Ishikawa (cell line): Measurements from ENCODE around the gene CBX4.

Source experiments
- CEBPB ChIP-seq: IDR thresholded peaks from 2 replicates; pipeline ENCODE4 v1.6.1; 2012
- CREB1 ChIP-seq: IDR thresholded peaks from 2 replicates; pipeline ENCODE4 v1.6.1; 2012; ENCODE audit warnings: low read depth
- EGR1 ChIP-seq: IDR thresholded peaks from 2 replicates; pipeline ENCODE4 v1.6.1; 2012
- EP300 ChIP-seq: IDR thresholded peaks from 2 replicates; pipeline ENCODE4 v1.6.1; 2012; ENCODE audit warnings: borderline replicate concordance
- FOXM1 ChIP-seq: IDR thresholded peaks from 2 replicates; pipeline ENCODE4 v1.6.1; 2012; ENCODE audit warnings: low read depth, borderline replicate concordance
- MAX ChIP-seq: IDR thresholded peaks from 2 replicates; pipeline ENCODE4 v1.6.1; 2012
- NFIC ChIP-seq: IDR thresholded peaks from 2 replicates; pipeline ENCODE4 v1.6.1; 2012
- RAD21 ChIP-seq: IDR thresholded peaks from 2 replicates; pipeline ENCODE4 v1.6.1; 2012; ENCODE audit warnings: low read depth
- REST ChIP-seq: IDR thresholded peaks from 2 replicates; pipeline ENCODE4 v1.6.1; 2012; ENCODE audit warnings: low read depth, mild to moderate bottlenecking
- TAF1 ChIP-seq: IDR thresholded peaks from 2 replicates; pipeline ENCODE4 v1.6.1; 2012; ENCODE audit warnings: low read depth, mild to moderate bottlenecking
- TCF12 ChIP-seq: IDR thresholded peaks from 2 replicates; pipeline ENCODE4 v1.6.1; 2012; ENCODE audit warnings: low read depth
- TEAD4 ChIP-seq: IDR thresholded peaks from 2 replicates; pipeline ENCODE4 v1.6.1; 2012
- USF1 ChIP-seq: IDR thresholded peaks from 2 replicates; pipeline ENCODE4 v1.6.1; 2012
- YY1 ChIP-seq: IDR thresholded peaks from 2 replicates; pipeline ENCODE4 v1.6.1; 2012; ENCODE audit warnings: low read depth
- ZBTB7A ChIP-seq: IDR thresholded peaks from 2 replicates; pipeline ENCODE4 v1.6.1; 2012; ENCODE audit warnings: low read depth

Gene CBX4

GRCh38 chr17:79862238-79862637, 23.0 kb upstream of the CBX4 start:
- TF ChIP-seq CREB1 (no peak), EGR1 (no peak), REST (no peak), TAF1 (no peak), RAD21 (no peak), YY1 (no peak), CEBPB (no peak), USF1 (no peak), NFIC (no peak), EP300 (no peak), TCF12 (no peak), TEAD4 (no peak), FOXM1 (no peak), MAX (no peak), ZBTB7A (no peak)

GRCh38 chr17:79861413-79862216, 22.4 kb upstream of the CBX4 start:
- TF ChIP-seq YY1 (no peak), ZBTB7A (no peak), CEBPB (0 out of 2 replicates have a peak, but pooled peaks have one; percentile 15), CREB1 (no peak)

GRCh38 chr17:79859676-79860615, 20.7 kb upstream of the CBX4 start:
- TF ChIP-seq USF1 (no peak), MAX (no peak), EP300 (no peak)

- TF ChIP-seq CREB1 = no peak
These were observed 17.9 kb upstream of the CBX4 start for GRCh38 chr17:79857095-79857494.

GRCh38 chr17:79855331-79856124, 16.3 kb upstream of the CBX4 start:
- TF ChIP-seq USF1 = no peak
- no peak for TF ChIP-seq TCF12
- no peak for TF ChIP-seq CREB1
- TF ChIP-seq NFIC = no peak
- no peak for TF ChIP-seq YY1
- TF ChIP-seq TEAD4 = no peak
- no peak for TF ChIP-seq EGR1
- TF ChIP-seq TAF1 = no peak
- TF ChIP-seq CEBPB = no peak
- TF ChIP-seq REST = no peak
- TF ChIP-seq MAX = no peak
- no peak for TF ChIP-seq EP300
- no peak for TF ChIP-seq RAD21
